ENCODE results near the gene MYO1E. TPM values are rescaled to one million over a fixed set of nuclear protein-coding genes. Genes with fewer than 3 reads are reported as not detected.

MYO1E gene
- total RNA-seq = 133 and 175 TPM in 2 replicates

GRCh38 chr15:59372352-59373211 lies at the start of gene MYO1E:
MYO1E (minus strand) TSS chr15:59372871; CDS start chr15:59372500, 371 bp downstream.

GRCh38 chr15:59206623-59207183 lies 166.0 kb downstream of the MYO1E start, which contains the start of gene LDHAL6B:
LDHAL6B (plus strand) TSS chr15:59206843; CDS start chr15:59206941, 98 bp downstream.

GRCh38 chr15:59104912-59105732 lies 267.5 kb downstream of the MYO1E start, which contains the start of gene CCNB2:
CCNB2 (plus strand) TSS chr15:59105146; CDS start chr15:59105269, 123 bp downstream.

Other genes with a start within 250 kb of the MYO1E start
- not detected in 2 replicates for gene LDHAL6B, start 166.0 kb downstream of the MYO1E start, total RNA-seq
- under 0.01 TPM in 1 of 2 replicates, not detected in the other for gene FAM81A, start 65.3 kb upstream of the MYO1E start, total RNA-seq
- gene GCNT3, start 238.9 kb upstream of the MYO1E start, total RNA-seq = not detected in 2 replicates